SK-N-SH (cell line): ENCODE results near the gene AKAP3.

Source experiments
- CTCF ChIP-seq: fragments of 200-600 bp; sonication (generic); IDR thresholded peaks from 2 replicates; pipeline ENCODE4 v1.6.1; 2017; ENCODE audit warnings: antibody characterized with exemption, mild to moderate bottlenecking, moderate library complexity
- EP300 ChIP-seq, 2 experiments: IDR thresholded peaks; 2 replicates each; pipeline versions ENCODE4 v1.4.0 to v1.6.1; 2012; ENCODE audit warnings: borderline replicate concordance in 1 of 2, low read depth in 1 of 2, low read length in 1 of 2
- EZH2phosphoT487 ChIP-seq: fragments of 200-600 bp; sonication (generic); IDR thresholded peaks from 2 replicates; pipeline ENCODE4 v1.6.1; 2017; ENCODE audit warnings: low read depth, mixed run types, mild to moderate bottlenecking, antibody characterized with exemption, moderate library complexity, borderline replicate concordance
- NFIC ChIP-seq: IDR thresholded peaks from 2 replicates; pipeline ENCODE4 v1.4.0; 2012; ENCODE audit warnings: borderline replicate concordance
- POLR2AphosphoS5 ChIP-seq: IDR thresholded peaks from 2 replicates; pipeline ENCODE4 v1.6.1; 2012; ENCODE audit warnings: low read depth, low read length
- RAD21 ChIP-seq: IDR thresholded peaks from 2 replicates; pipeline ENCODE4 v1.6.1; 2012; ENCODE audit warnings: mild to moderate bottlenecking, low read length
- SIN3A ChIP-seq: IDR thresholded peaks from 2 replicates; pipeline ENCODE4 v1.6.1; 2012; ENCODE audit warnings: low read depth, mild to moderate bottlenecking, low read length, moderate library complexity, borderline replicate concordance
- SMC3 ChIP-seq: IDR thresholded peaks from 2 replicates; pipeline ENCODE4 v1.6.1; 2012; ENCODE audit warnings: low read depth, low read length, improper control_type of control experiment
- TAF1 ChIP-seq: IDR thresholded peaks from 2 replicates; pipeline ENCODE4 v1.6.1; 2012; ENCODE audit warnings: low read depth, mild to moderate bottlenecking, low read length, moderate library complexity, borderline replicate concordance

GRCh38 chr12:4595881-4596280 is 53.0 kb downstream of the AKAP3 start:
- TF ChIP-seq SIN3A = no peak
- TF ChIP-seq CTCF = no peak
- no peak for TF ChIP-seq RAD21
- TF ChIP-seq POLR2AphosphoS5 = no peak
- no peak for TF ChIP-seq TAF1
- no peak for TF ChIP-seq SMC3
- TF ChIP-seq NFIC = no peak
- TF ChIP-seq EZH2phosphoT487 = no peak
- TF ChIP-seq EP300 (IDR thresholded peaks at IDR 0.05; ENCODE audit: borderline replicate concordance in 1 of 2, low read depth in 1 of 2, low read length in 1 of 2) = no peak
